Measurements from ENCODE around the gene NQO2. TPM values are rescaled to one million over a fixed set of nuclear protein-coding genes. Genes with fewer than 3 reads are reported as not detected.

NQO2 gene
- total RNA-seq, 1 experiment from 2014 or later, result 105 TPM

DNA sequence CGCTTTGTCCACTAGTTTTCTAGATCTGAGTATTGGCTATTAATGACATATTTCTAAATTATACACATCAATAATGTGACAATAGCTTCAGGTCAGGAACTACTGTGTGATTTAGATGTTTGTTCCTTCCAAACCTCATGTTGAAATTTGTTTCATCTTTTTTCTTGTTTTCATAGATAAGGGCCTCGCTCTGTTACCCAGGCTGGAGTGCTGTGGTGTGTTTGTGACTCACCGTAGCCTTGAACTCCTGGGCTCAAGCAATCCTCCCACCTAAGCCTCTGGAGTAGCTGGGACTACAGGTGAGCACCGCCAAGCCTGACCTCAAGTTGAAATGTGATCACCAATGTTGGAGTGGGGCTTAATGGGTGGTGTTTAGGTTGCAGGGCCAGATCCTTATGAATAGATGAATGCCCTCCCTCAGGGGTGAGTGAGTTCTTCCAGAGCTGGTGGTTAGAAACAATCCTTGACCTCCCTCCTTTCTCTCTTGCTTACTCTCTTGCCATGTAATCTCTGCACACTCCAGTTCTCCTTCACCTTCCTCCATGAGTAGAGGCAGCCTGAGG, 5.9 kb upstream of the NQO2 start:
- Histone ChIP-seq H3K27ac (ENCODE audit: insufficient read length, low read depth, low read length) (no peak overlapping the region), H3K56ac (ENCODE audit: insufficient read length, low read depth, low read length) (no peak overlapping the region), H2AFZ (ENCODE audit: low read length) (no peak overlapping the region), H3K4me1 (ENCODE audit: insufficient read depth, low read length) (no peaks in the 10 kb centered on the region; the same call in 1 of the 2 replicates), H3K4me2 (ENCODE audit: insufficient read depth, insufficient read length, low read length) (no peak overlapping the region), H2AK5ac (ENCODE audit: insufficient read length, low read length) (no peak overlapping the region), H2BK12ac (ENCODE audit: insufficient read length, low read depth, low read length) (no peak overlapping the region), H4K8ac (replicated peaks; ENCODE audit: insufficient read length, low read depth, low read length) (no peak overlapping the region), H2BK5ac (ENCODE audit: insufficient read length, low read length) (no peak overlapping the region), H2BK120ac (ENCODE audit: low read depth, low read length, poor library complexity, severe bottlenecking) (no peak overlapping the region), H4K5ac (ENCODE audit: insufficient read length, low read depth, low read length) (no peak overlapping the region), H3K23ac (ENCODE audit: insufficient read length, low read depth, low read length) (no peak overlapping the region), H3T11ph (ENCODE audit: low read length) (no peak overlapping the region), H4K91ac (ENCODE audit: insufficient read length, low read depth, low read length) (no peak overlapping the region), H3K9me3 (ENCODE audit: control insufficient read depth, low read depth, low read length) (no peaks in the 10 kb centered on the region), H2BK20ac (ENCODE audit: low read depth, low read length, poor library complexity, severe bottlenecking) (no peak overlapping the region), H3K14ac (ENCODE audit: insufficient read depth, low read length) (no peak overlapping the region), H3K79me1 (ENCODE audit: insufficient read depth, low read depth, low read length, poor library complexity, severe bottlenecking) (no peaks in the 10 kb centered on the region), H3K18ac (ENCODE audit: insufficient read length, low read depth, low read length) (no peak overlapping the region), H3K79me2 (ENCODE audit: insufficient read depth, low read length) (no peaks in the 10 kb centered on the region), H3K4ac (ENCODE audit: low read depth, low read length) (no peak overlapping the region), H3K27me3 (ENCODE audit: insufficient read depth, low read length) (no peaks in the 10 kb centered on the region), H4K20me1 (ENCODE audit: control insufficient read depth, insufficient read depth, insufficient read length) (no peaks in the 10 kb centered on the region), H3K23me2 (ENCODE audit: insufficient read length, low read depth, low read length, poor library complexity, severe bottlenecking) (peaks cover 7% of the 10 kb centered on the region), H3K9ac (ENCODE audit: extremely low read depth, insufficient read length, low read length) (no peak overlapping the region), H2BK15ac (ENCODE audit: low read depth, low read length) (no peak overlapping the region)
- Mint-ChIP-seq H3K4me3 (no peak overlapping the region), H3K36me3 (ENCODE audit: insufficient read depth in 1 of 3, low read depth in 3 of 3) (peaks cover 0 to 5% (median 0%) of the 10 kb centered on the region in 3 experiments; a peak in 2 of 7 replicates), H3K4me1 (peaks cover 29 to 30% of the 10 kb centered on the region in 2 experiments), H3K9me3 (no peaks in the 10 kb centered on the region; a peak in 1 of 5 replicates), H3K27me3 (ENCODE audit: low read depth) (no peaks in the 10 kb centered on the region), H3K27ac (peak overlapping the region in 2 of 3 experiments; percentile 2 to 26; a peak in 1 of 7 replicates)
- TF ChIP-seq CTCF (conservative IDR thresholded peaks at IDR 0.05), result no peak
- DNase-seq, result no peak
- no CpG with 5 or more reads among the region's 4 CpGs for WGBS (ENCODE audit: extremely low coverage, insufficient read length, low lambda C conversion rate)

All from H9 (cell line).